AG09309 (cell line): ENCODE measurements around the gene GPR87.

Experiments
- DNase-seq: peaks from one replicate; pipeline ENCODE4 v3.0.0-alpha.2; 2010; ENCODE audit warnings: low read depth
- H3K4me3 ChIP-seq: 2 replicates; pipeline ENCODE4 v1.5.1; 2011; ENCODE audit warnings: mild to moderate bottlenecking, low read depth, low read length, moderate library complexity; ENCODE audit not compliant: control insufficient read depth
- CTCF ChIP-seq: IDR thresholded peaks from 2 replicates; pipeline ENCODE4 v1.5.1; 2011; ENCODE audit warnings: mild to moderate bottlenecking, low read depth, low read length, inconsistent platforms; ENCODE audit not compliant: insufficient read depth, control insufficient read depth; ENCODE audit errors: missing control alignments

The GPR87 gene

GRCh38 chr3:151296226-151296625, 20.4 kb downstream of the GPR87 start:
- TF ChIP-seq CTCF, result no peak
- H3K4me3 ChIP-seq, result no peak overlapping the region
- no peak for DNase-seq

GRCh38 chr3:151293127-151293526, 23.5 kb downstream of the GPR87 start:
- no peak overlapping the region for H3K4me3 ChIP-seq
- no peak for DNase-seq
- no peak for TF ChIP-seq CTCF

- no peak overlapping the region for H3K4me3 ChIP-seq
- peak; percentile 62 for TF ChIP-seq CTCF
- no peak for DNase-seq
Observed at GRCh38 chr3:151290673-151291072, 25.9 kb downstream of the GPR87 start.

GRCh38 chr3:151289445-151289844, 27.2 kb downstream of the GPR87 start:
- no peak for DNase-seq

GRCh38 chr3:151285940-151286339, 30.7 kb downstream of the GPR87 start:
- DNase-seq, result no peak
- TF ChIP-seq CTCF, result no peak
- no peak overlapping the region for H3K4me3 ChIP-seq

More at GRCh38 chr3:151289445-151289844, 27.2 kb downstream of the GPR87 start:
- TF ChIP-seq CTCF, result no peak
- H3K4me3 ChIP-seq, result no peak overlapping the region

GRCh38 chr3:151283907-151284461, 32.6 kb downstream of the GPR87 start:
- H3K4me3 ChIP-seq, result no peak overlapping the region
- TF ChIP-seq CTCF, result no peak
- no peak for DNase-seq

GRCh38 chr3:151283387-151283786, 33.2 kb downstream of the GPR87 start:
- H3K4me3 ChIP-seq, result no peak overlapping the region
- no peak for TF ChIP-seq CTCF
- DNase-seq, result no peak
